HG02678 (cell line): Measurements from ENCODE around the gene PHACTR1.

ENCODE experiments used
- ATAC-seq: cut with Tn5 transposase; IDR thresholded peaks from one replicate; pipeline ENCODE4 v1.9.1; 2021; ENCODE audit warnings: mild to moderate bottlenecking, moderate library complexity; ENCODE audit not compliant: unreplicated experiment

The PHACTR1 gene

DNA sequence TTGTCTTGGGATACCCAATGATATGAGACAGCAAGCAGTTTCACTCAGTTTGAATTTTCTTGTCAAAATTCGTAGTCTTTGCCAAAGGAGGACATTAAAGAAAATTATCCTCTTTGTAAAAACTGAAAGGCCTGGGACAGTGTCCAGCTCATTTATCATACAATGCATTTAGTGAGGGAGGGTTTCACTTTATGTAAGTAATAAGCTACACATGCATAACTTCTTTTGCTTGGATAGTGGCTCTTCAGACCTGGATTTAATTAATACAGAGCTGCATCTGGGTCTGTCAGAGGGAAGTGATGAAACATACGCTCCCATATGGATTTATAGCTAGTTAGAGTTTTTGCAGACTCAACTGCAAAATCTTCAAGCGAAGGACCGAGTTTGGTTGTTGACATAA is 175.6 kb downstream of the PHACTR1 start:
- no peak for ATAC-seq

- no peak for ATAC-seq
These were observed 176.5 kb downstream of the PHACTR1 start for GRCh38 chr6:12893036-12893435.

- ATAC-seq = no peak
These were observed 179.2 kb downstream of the PHACTR1 start for GRCh38 chr6:12895721-12896120.

DNA sequence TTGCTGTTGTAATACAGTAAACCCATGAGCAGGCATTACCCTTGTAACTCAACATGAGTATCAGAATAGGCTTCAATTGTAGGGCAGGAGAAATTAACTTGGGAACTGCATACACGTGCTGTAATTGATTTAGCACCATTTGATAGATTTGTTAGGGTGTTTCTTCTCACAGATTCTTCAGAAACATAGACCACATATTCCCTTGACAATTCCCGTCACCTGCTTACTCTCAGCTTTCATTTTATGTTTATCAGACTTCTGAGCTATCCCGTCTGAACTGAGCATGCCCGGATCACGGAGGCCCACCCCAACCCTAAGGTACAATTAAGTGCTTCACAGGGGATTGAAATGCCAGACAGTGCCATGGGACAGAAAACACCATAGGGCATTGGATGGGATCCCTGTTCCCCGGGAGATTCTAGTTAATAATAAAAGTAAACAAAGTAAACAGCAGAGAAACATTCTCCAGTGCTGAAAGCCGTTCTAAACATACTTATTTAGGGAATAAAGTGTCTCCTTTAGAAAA is 179.7 kb downstream of the PHACTR1 start:
- no peak for ATAC-seq

GRCh38 chr6:12898603-12899002 is 182.0 kb downstream of the PHACTR1 start:
- no peak for ATAC-seq

- ATAC-seq = no peak
These were observed 182.7 kb downstream of the PHACTR1 start for GRCh38 chr6:12899046-12899833.

DNA sequence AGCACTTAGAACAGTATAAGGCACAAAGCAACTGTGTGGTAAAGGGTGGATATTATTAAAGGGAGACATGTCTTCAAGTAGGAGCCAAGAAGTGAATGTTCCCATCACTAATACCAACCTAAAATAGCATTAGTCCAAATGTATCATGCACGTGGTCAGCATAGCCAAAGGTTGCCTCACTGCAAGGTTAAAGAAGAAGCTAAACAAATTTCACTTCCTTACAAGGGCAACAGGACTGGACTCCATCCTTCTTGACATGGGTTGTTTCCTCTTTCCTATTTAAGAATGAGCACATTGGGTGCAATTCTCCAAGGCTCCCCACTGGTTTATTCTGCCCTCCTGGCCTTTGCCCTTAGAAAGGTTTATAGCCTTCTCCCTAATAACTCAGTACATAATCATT is 186.7 kb downstream of the PHACTR1 start:
- no peak for ATAC-seq

- ATAC-seq = no peak
These were observed 193.3 kb downstream of the PHACTR1 start for GRCh38 chr6:12909833-12910232.

DNA sequence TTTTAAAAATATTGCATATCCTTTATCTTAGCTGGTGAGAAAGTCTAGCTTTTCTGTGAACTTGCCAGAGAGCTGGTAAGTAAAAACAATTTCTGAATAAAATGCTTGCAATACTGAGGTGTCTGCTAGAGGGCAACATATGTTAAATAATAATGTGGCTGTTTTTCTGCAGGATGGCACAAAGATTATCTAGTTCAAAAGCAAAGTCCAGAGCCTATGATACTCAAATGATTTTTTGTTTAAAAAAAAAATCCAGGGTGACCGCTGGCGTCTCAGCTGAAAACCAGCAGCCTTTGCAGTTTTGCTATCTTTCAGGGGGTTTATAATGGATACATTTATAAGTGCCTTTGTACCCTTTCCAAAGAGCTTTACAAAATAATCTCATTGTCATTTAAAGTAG is 194.9 kb downstream of the PHACTR1 start:
- ATAC-seq = no peak

GRCh38 chr6:12913201-12913600 is 196.6 kb downstream of the PHACTR1 start:
- no peak for ATAC-seq

DNA sequence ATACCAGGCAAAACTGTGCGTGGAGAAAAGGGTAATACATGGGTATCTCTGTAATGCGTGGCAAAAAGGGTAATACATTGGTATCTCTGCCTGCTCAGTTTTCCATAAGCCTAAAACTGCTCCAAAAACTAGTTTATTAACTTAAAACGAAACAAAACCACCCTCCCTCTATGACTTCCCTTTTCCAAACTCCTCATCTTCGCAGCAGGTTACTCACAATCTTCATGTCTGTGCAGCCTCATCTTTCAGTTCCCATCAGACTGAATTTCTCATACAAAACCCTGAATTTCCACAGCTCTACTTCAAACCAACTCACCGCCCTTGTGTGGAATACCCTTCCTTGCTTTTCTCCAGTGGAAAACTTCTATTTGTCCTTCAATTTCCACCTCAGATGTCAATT is 199.4 kb downstream of the PHACTR1 start:
- ATAC-seq = no peak

GRCh38 chr6:12916420-12917136 is 200.0 kb downstream of the PHACTR1 start:
- ATAC-seq = no peak

GRCh38 chr6:12921467-12921866 is 204.9 kb downstream of the PHACTR1 start:
- no peak for ATAC-seq

- no peak for ATAC-seq
These were observed 207.2 kb downstream of the PHACTR1 start for GRCh38 chr6:12923644-12924235.

GRCh38 chr6:12924911-12925310 is 208.3 kb downstream of the PHACTR1 start:
- ATAC-seq = no peak

DNA sequence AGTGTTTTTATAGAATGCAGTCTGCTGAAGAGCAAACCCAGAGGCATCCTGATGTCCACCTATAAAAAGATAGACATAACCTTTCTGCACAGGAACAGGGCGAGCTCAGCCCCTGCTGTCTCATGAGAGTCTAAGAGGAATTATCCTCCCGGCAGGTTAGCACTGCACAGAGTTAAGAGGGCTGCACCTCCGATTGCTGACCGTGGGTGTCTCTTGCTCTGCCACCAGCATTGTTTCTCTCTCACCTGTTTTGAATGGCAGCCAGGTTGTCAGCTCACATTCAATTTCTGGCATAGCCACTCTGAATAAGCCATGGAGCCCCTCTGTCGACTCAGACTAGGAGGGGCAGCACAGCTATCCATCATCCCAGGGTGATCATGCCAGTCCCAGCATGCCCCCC is 211.2 kb downstream of the PHACTR1 start:
- ATAC-seq = no peak

- ATAC-seq = no peak
These were observed 213.1 kb downstream of the PHACTR1 start for GRCh38 chr6:12929678-12930077.

DNA sequence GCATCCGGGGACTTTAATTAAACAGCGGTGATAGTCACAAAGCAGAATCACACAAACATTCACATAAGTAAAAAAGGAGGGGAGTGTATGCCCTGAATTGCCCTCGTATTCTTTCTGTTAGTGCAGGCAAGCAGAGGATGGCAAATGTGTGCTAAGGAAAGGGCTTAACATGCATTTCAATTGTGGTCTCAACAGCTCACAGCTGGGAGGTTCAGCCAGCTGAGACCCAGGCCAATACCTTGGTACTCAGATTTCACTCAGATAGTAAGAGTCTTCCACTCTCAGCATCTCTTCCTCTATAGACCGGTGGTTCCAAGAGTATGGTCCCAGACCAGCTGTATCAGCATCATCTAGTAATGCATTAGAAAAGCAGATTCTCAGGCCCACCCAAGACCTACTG is 215.1 kb downstream of the PHACTR1 start:
- ATAC-seq = no peak

GRCh38 chr6:12935637-12936036 is 219.1 kb downstream of the PHACTR1 start:
- no peak for ATAC-seq

DNA sequence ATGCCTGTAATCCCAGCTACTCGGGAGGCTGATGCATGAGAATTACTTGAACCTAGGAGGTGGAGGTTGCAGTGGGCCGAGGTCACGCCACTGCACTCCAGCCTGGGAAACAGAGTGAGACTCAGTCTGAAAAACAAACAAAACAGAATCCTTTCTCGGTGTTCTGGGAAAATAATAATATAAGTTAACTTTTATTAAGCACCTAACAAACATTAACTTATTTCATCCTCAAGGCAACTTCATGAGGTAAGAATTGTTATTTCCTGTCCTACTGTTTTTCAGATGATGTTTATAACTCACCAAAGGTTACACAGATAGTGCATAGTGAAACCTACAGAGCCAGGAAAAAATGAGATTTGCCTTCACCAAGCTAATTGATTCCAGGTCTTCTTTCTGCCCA is 221.4 kb downstream of the PHACTR1 start:
- ATAC-seq = no peak

DNA sequence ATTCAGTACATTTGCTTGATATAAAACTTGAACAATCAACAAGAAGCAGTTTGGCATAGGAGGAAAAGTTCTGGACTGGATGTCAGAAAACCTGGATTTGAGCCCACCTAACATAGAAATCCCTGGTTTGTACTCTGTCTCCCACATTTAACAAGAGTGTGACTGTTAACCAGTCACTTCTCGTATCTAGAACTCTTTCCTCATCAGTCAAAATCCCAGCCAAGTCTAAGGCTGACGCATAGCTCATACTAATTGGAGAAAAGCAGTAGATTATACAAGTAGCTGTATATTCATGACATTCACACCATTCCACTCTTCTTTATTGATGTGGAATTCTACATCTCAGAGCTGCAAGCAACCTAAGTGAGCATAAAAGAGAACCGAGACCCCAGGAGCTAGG is 222.7 kb downstream of the PHACTR1 start:
- no peak for ATAC-seq

DNA sequence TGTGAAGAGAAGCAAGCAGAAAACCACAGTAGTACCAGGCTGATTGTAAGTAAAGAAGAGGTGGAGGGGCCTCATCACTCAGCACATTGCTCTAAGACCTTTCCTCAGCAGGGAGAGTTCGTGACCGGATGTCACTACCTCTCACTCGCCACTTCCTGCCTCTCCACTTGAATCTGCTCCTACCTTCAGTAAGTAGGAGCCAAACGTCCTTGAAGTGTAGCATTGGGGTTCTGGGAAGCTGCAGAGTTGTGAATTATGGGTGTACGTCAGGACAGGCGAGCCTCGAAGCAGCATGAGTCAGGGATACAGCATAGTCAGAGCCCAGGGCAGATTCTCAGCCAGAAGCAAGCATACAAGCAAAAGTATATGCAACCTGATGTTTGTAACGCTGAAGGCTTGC is 224.9 kb downstream of the PHACTR1 start:
- ATAC-seq = no peak
